HepG2 (cell line): Measurements from ENCODE around the gene PHKB. TPM values are rescaled to one million over a fixed set of nuclear protein-coding genes. Genes with fewer than 3 reads are reported as not detected.

Source experiments
- ARID4A ChIP-seq: sonication (generic); formaldehyde crosslinking; IDR thresholded peaks from 2 replicates; pipeline ENCODE4 v1.5.0; 2020; ENCODE audit warnings: mild to moderate bottlenecking, missing genetic modification reagents, borderline replicate concordance
- BORCS8-MEF2B ChIP-seq: sonication (generic); formaldehyde crosslinking; IDR thresholded peaks from 2 replicates; pipeline ENCODE4 v1.8.0; 2022; ENCODE audit warnings: mild to moderate bottlenecking, missing genetic modification reagents
- CBFB ChIP-seq: sonication (generic); formaldehyde crosslinking; IDR thresholded peaks from 2 replicates; pipeline ENCODE4 v1.4.0; 2020; ENCODE audit warnings: missing genetic modification reagents
- CBX5 ChIP-seq: sonication (generic); formaldehyde crosslinking; IDR thresholded peaks from 2 replicates; pipeline ENCODE4 v1.4.0; 2020; ENCODE audit warnings: missing genetic modification reagents, borderline replicate concordance
- E2F1 ChIP-seq: sonication (generic); formaldehyde crosslinking; IDR thresholded peaks from 2 replicates; pipeline ENCODE4 v1.5.0; 2020; ENCODE audit warnings: missing genetic modification reagents
- FLYWCH1 ChIP-seq: sonication (generic); formaldehyde crosslinking; IDR thresholded peaks from 2 replicates; pipeline ENCODE4 v1.8.1; 2023; ENCODE audit warnings: mild to moderate bottlenecking, missing genetic modification reagents
- KAT7 ChIP-seq: IDR thresholded peaks from 2 replicates; pipeline ENCODE4 v1.6.1; 2018; ENCODE audit warnings: borderline replicate concordance, missing compliant biosample characterization
- KDM4B ChIP-seq: sonication (generic); formaldehyde crosslinking; IDR thresholded peaks from 2 replicates; pipeline ENCODE4 v1.4.0; 2020; ENCODE audit warnings: missing genetic modification reagents
- KDM5A ChIP-seq: fragments of 200-600 bp; sonication (generic); IDR thresholded peaks from 2 replicates; pipeline ENCODE4 v1.7.0; 2018; ENCODE audit warnings: antibody characterized with exemption, mild to moderate bottlenecking, low read length, borderline replicate concordance
- MLX ChIP-seq: IDR thresholded peaks from 2 replicates; pipeline ENCODE4 v1.6.1; 2016
- NKX3-1 ChIP-seq: sonication (generic); formaldehyde crosslinking; IDR thresholded peaks from 2 replicates; pipeline ENCODE4 v1.5.0; 2020; ENCODE audit warnings: missing genetic modification reagents
- SALL2 ChIP-seq: sonication (generic); formaldehyde crosslinking; IDR thresholded peaks from 2 replicates; pipeline ENCODE4 v1.8.1; 2023; ENCODE audit warnings: mild to moderate bottlenecking, missing genetic modification reagents, inconsistent platforms
- SCMH1 ChIP-seq: sonication (generic); formaldehyde crosslinking; IDR thresholded peaks from 2 replicates; pipeline ENCODE4 v1.9.0; 2021; ENCODE audit warnings: missing genetic modification reagents, mild to moderate bottlenecking, borderline replicate concordance
- SP140L ChIP-seq: sonication (generic); formaldehyde crosslinking; IDR thresholded peaks from 2 replicates; pipeline ENCODE4 v1.4.0; 2020; ENCODE audit warnings: missing genetic modification reagents, borderline replicate concordance
- TAF1 ChIP-seq: sonication (generic); formaldehyde crosslinking; IDR thresholded peaks from 2 replicates; pipeline ENCODE4 v1.4.0; 2020; ENCODE audit warnings: missing genetic modification reagents
- YEATS4 ChIP-seq: sonication (generic); formaldehyde crosslinking; IDR thresholded peaks from 2 replicates; pipeline ENCODE4 v1.4.0; 2020; ENCODE audit warnings: missing genetic modification reagents, borderline replicate concordance
- ZBTB10 ChIP-seq: sonication (generic); formaldehyde crosslinking; IDR thresholded peaks from 2 replicates; pipeline ENCODE4 v1.4.0; 2020; ENCODE audit warnings: missing genetic modification reagents, borderline replicate concordance
- ZFP37 ChIP-seq: sonication (generic); formaldehyde crosslinking; IDR thresholded peaks from 2 replicates; pipeline ENCODE4 v1.4.0; 2020; ENCODE audit warnings: missing genetic modification reagents, borderline replicate concordance
- ZNF558 ChIP-seq: sonication (generic); formaldehyde crosslinking; IDR thresholded peaks from 2 replicates; pipeline ENCODE4 v1.9.0; 2022; ENCODE audit warnings: mild to moderate bottlenecking, missing genetic modification reagents, borderline replicate concordance
- ZSCAN12 ChIP-seq: sonication (generic); formaldehyde crosslinking; IDR thresholded peaks from 2 replicates; pipeline ENCODE4 v1.9.0; 2021; ENCODE audit warnings: mild to moderate bottlenecking, missing genetic modification reagents
- ZSCAN22 ChIP-seq: sonication (generic); formaldehyde crosslinking; IDR thresholded peaks from 2 replicates; pipeline ENCODE4 v1.4.0; 2020; ENCODE audit warnings: mild to moderate bottlenecking, missing genetic modification reagents
- polyA plus RNA-seq, 8 experiments: library from polyadenylated mRNA; depleted of rRNA in 3 of 8; stranded (reverse) in 7 of 8; unstranded in 1 of 8; fragments of >200 nt; fragmentation: Illumina TruSeq in 4 of 8; extraction: Trizol in 4 of 8; gene quantifications; 2 replicates each; pipeline versions ENCODE4 v1.2.1 to v1.2.3, GENCODE V29; 2011 to 2016; ENCODE audit warnings: low read depth in 4 of 8, missing spikeins in 1 of 8, mixed read lengths in 1 of 8; ENCODE audit not compliant: insufficient read depth in 1 of 8
- total RNA-seq, 5 experiments: library from RNA; depleted of rRNA; stranded (reverse); fragments of >200 nt; fragmentation: Illumina TruSeq; extraction: Trizol; gene quantifications; 2 replicates each; pipeline ENCODE4 v1.2.3, GENCODE V29; 2016; ENCODE audit warnings: low read depth in 1 of 5

The PHKB gene
- total and polyA plus RNA-seq, 2 of the 13 experiments (the other 11 are each of a cell fraction or from before 2014, with no cell fraction given): 66.0 to 80.8 TPM

- TF ChIP-seq E2F1 (CRISPR knock-in tag) (no peak), TAF1 (CRISPR knock-in tag) (no peak), ZSCAN12 (peak; percentile 94; the same call in 1 of the 2 replicates), SALL2 (no peak), MLX (peak; percentile 84; the same call in 1 of the 2 replicates), BORCS8-MEF2B (CRISPR knock-in tag) (peak; percentile 41; the same call in 1 of the 2 replicates), ARID4A (CRISPR knock-in tag) (peak; percentile 71; the same call in 1 of the 2 replicates), NKX3-1 (CRISPR knock-in tag) (peak; percentile 74; the same call in 1 of the 2 replicates), ZFP37 (CRISPR knock-in tag) (peak; percentile 63; the same call in 1 of the 2 replicates), ZBTB10 (CRISPR knock-in tag) (no peak), CBFB (CRISPR knock-in tag) (peak; percentile 78), SCMH1 (CRISPR knock-in tag) (no peak), YEATS4 (CRISPR knock-in tag) (no peak; the same call in 1 of the 2 replicates), CBX5 (CRISPR knock-in tag) (no peak), ZNF558 (CRISPR knock-in tag) (peak; percentile 71; the same call in 1 of the 2 replicates), KDM4B (CRISPR knock-in tag) (peak; percentile 82; the same call in 1 of the 2 replicates), ZSCAN22 (CRISPR knock-in tag) (no peak), KAT7 (CRISPR knock-in tag) (peak; percentile 64; the same call in 1 of the 2 replicates), SP140L (CRISPR knock-in tag) (0 out of 2 replicates have a peak, but pooled peaks have one; percentile 77), KDM5A (no peak), FLYWCH1 (CRISPR knock-in tag) (no peak)
These were observed 77.3 kb downstream of the PHKB start (continued) for GRCh38 chr16:47538472-47538871.
